HEK293T (cell line): Measurements from ENCODE around the gene KRTAP6-3.

ENCODE experiments used
- BHLHE40 ChIP-seq: fragments of 450-650 bp; IDR thresholded peaks from 2 replicates; pipeline ENCODE4 v1.6.1; 2016; ENCODE audit warnings: mild to moderate bottlenecking, moderate library complexity, borderline replicate concordance
- HDGF ChIP-seq: fragments of 450-650 bp; IDR thresholded peaks from 2 replicates; pipeline ENCODE4 v1.6.1; 2017; ENCODE audit warnings: antibody characterized with exemption, borderline replicate concordance
- TARDBP ChIP-seq: fragments of 450-650 bp; IDR thresholded peaks from 2 replicates; pipeline ENCODE4 v1.6.1; 2016
- ZNF384 ChIP-seq: fragments of 450-650 bp; IDR thresholded peaks from 2 replicates; pipeline ENCODE4 v1.6.1; 2016

DNA sequence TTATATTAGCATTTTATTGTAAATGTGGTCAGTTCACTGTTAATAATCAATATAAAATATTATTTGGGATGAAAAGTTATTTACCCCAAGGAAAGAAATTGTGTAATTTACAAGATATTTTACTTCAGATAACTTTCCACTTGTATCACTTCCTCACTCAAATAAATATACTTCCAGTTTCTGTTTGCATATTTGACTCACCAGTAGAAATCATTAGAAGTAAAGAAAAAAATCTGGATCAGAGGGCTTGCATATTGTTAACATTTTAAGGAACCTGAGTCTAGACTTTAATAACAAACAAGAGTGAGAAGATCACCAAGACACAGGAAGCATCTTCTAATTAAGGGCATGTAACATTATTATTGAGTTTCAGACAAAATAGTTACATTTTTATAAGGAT, 27.8 kb downstream of the KRTAP6-3 start:
- TF ChIP-seq HDGF (no peak), BHLHE40 (no peak), ZNF384 (no peak), TARDBP (no peak)
